Embryonic facial prominence (tissue), 1 donor: ENCODE measurements around the gene TMEM151B.
"Not testable (repeated sequence)": the region's sequence is repeated elsewhere in the genome, so short reads cannot be mapped to it uniquely, and the experiment has no call there.

ENCODE experiments used
- DNase-seq: peaks from one replicate; pipeline ENCODE4 v3.0.0-alpha.2; 2016; ENCODE audit errors: extremely low spot score

TMEM151B gene

GRCh38 chr6:44304282-44305199 lies 34.3 kb downstream of the TMEM151B start:
- DNase-seq = no peak

DNA sequence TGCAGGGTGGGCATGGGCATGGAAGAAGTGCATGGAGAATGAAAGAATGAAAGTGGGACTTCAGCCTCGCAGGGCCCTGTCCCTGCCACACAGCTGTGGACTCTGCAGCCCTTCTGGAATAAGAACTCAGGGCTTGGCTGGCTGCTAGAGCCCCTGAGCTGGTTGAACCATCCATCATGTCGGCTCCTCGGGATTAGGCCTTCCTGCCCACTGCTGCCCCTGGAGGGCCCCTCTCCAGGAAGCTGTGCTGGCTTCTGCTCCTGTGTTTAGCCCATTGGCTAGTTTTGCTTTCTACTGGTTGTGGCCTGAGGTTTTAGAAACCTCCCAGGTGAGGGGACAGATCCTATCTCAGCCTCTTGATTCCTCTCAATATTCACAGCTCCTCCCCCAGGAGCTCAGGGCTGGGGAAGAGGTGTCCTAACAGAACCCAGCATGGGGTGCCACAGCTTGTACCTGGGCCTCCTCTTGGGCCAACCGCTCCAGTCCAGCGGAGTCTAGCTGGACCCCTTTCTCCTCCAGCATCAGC lies 35.0 kb downstream of the TMEM151B start:
- DNase-seq = no peak

DNA sequence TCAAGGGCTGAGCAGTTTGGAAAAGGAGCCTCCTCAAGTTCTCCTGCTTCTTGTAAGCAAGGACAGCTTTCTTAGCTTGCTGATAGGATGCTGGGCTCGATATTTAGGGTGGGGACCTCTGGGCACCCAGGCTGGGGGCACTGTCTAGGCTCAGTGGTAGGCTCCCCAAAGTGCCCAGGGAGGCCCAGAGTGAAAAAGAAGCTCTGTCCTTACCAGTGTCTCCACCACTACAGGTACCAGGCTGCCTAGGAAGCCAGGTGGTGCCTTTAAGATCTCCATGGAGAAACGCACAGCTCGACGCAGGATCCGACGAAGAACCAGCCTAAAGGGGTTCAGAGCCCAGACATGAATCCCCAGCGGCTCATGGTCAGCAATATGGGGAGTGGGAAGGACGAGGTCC lies 36.5 kb downstream of the TMEM151B start:
- no peak for DNase-seq

DNA sequence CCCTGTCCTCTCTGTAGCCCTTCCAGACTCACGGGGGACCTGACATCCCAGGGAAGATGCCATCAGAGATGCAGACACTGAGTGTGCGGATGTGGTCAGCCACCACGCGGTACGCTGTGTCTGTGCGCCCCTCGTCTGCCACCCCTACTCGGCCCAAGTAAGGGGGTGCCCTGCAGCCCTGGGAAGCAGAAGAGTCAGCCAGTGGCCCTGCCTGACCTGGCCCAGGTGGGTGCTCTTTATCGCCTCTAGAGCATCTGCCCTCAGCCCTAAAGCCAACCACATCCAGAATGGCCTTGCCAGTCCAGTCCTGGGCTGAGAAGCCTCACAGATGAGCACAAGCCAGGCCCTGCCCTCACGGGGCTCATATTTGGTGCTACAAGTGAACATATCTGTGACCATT lies 37.0 kb downstream of the TMEM151B start:
- no peak for DNase-seq

DNA sequence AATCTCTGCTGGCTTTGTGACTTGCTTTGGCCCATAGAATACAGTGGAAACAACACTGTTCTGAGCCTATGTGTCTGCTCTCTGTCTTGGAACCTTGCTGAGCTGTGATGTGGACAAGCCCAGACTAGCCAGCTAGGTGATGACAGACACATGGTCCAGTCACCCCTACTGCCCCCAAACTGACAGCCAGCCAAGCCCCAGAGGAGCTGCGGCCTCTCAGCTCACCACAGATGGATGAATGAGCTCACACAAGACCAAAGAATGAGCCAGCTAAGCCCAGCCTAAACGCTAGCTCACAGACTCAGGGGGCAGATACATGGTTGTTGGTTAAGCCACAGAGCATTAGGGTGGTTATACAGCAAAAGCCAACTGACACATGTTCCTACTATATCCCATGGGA lies 38.8 kb downstream of the TMEM151B start:
- DNase-seq = no peak

DNA sequence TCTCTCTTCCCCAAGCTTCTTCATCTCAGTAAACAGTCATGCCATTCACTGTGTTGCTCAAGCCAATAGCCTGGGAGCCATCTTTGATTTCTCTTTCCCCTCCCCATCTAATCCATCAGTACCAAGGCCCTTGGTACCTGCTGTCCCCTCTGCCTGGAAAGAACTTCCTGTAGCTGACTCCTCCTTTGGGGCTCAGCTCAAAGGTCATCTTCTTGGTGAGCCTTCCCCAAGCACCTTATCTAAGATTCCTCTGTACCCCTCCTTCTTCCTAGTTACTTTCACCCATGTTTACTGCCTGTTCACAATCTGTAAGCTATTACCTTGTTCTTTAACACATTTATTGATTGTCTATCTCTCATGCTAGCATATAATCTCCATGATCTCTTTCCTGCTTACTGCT lies 39.4 kb downstream of the TMEM151B start:
- no peak for DNase-seq

- no peak for DNase-seq
These were observed 40.0 kb downstream of the TMEM151B start for GRCh38 chr6:44310241-44310640.

- no peak for DNase-seq
These were observed 41.1 kb downstream of the TMEM151B start for GRCh38 chr6:44311304-44311703.

DNA sequence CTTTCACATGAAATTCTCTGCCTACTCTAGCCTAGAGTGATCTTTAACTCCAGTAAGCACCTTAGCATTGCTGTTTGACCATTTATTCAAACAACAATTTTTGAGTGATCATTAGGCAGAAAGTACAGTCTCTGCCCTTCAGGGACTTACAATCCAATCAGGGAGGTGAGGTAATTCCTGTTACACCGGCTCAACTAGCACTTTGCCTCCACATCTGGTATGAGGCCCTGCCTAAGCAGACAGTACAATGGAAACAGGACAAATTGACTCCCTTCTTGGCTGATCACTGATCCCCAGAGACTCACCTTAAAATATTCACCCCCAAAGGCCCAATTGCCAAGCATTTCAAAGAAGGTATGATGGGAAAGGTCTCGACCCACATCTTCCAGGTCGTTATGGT lies 41.5 kb downstream of the TMEM151B start:
- DNase-seq = no peak

GRCh38 chr6:44312901-44313788 lies 42.9 kb downstream of the TMEM151B start, which contains the start of gene AARS2:
Gene AARS2 (minus strand): TSS chr6:44313347. CDS start chr6:44313323, 24 bp downstream.
- DNase-seq = peak; percentile 64

DNA sequence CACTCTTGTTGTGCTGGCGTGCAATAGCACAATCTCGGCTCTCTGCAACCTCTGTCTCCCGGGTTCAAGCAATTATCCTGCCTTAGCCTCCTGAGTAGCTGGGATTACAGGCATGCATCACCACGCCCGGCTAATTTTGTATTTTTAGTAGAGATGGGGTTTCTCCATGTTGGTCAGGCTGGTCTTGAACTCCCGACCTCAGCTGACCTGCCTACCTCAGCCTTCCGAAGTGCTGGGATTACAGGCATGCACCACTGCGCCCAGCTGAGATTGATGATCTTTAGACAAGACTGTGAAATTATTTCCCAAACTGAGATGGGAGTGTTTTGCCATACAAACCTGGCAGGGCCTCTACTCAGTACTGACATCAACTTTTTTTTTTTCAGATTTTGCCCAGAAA lies 44.4 kb downstream of the TMEM151B start:
- not testable (repeated sequence) for DNase-seq

- DNase-seq = no peak
These were observed 45.3 kb downstream of the TMEM151B start for GRCh38 chr6:44315516-44315915.

DNA sequence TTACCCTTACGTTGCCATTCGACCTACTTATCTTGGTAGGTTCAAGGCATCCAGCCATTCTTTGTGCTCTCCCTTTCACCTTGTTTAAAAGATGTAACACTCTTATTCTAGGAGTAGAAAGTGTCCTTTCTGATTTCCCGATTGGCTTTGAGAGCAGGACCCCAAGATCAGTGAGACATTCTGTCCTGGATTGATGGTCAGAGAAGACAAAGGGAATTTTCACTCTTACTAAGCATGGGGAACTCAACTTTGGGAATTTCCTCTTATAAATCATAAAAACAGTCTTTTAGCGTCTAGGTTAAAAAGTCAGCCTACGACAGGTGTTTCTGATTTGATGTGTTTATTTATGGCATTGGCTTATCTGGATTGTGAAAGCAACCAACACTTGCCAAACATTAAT lies 45.7 kb downstream of the TMEM151B start:
- DNase-seq = no peak

DNA sequence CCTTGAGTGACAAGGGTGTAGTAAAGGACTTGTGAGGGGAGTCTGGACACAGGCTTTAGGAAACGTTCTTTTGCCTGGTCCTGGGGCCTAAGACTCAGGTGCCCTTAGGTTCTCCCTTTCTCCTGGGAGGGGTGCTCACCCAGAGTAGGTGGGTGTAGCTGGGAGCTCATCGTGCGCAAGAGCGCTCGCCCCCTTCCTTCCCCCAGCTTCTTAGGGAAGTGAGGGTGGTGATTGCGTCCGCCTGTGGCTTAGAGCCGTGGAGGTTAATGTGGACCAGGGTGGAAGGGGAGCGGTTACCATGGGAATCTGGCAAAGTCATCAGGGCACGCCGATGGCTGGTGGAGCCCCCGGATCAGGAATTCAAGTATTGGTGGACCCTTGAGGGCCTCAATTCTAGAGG lies 46.2 kb downstream of the TMEM151B start:
- DNase-seq = no peak

DNA sequence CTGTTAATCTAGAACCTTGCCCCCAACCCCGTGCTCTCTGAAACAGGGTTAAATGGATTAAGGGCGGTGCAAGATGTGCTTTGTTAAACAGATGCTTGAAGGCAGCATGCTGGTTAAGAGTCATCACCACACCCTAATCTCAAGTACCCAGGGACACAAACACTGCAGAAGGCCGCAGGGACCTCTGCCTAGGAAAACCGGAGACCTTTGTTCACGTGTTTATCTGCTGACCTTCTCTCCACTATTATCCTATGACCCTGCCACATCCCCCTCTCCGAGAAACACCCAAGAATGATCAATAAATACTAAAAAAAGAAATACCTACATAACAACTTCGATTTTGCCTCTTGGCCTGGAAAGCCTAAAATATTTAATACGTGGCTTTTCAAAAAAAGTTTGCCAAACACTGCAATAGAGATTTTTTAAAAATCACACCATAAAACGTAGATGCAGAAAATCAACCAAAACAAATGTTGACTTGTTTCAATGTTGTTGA lies 46.9 kb downstream of the TMEM151B start:
- DNase-seq = not testable (repeated sequence)

DNA sequence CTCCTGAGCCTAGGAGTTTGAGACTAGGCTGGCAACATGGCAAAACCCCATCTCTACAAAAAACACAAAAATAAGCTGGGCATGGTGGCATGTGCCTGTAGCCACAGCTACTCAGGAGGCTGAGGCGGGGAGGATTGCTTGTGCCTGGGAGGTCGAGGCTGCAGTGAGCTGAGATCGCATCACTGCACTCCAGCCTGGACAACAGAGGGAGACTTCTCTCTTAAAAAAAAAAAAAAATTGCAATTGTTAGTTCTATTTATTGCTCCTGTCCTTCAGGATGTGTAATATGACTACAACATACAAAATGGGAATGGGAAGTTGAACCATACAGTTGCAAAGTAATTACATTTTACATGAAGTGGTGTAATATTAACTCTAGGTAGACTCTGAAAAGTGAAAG lies 51.0 kb downstream of the TMEM151B start:
- no peak for DNase-seq

- DNase-seq = no peak
These were observed 56.8 kb downstream of the TMEM151B start for GRCh38 chr6:44327096-44327495.

DNA sequence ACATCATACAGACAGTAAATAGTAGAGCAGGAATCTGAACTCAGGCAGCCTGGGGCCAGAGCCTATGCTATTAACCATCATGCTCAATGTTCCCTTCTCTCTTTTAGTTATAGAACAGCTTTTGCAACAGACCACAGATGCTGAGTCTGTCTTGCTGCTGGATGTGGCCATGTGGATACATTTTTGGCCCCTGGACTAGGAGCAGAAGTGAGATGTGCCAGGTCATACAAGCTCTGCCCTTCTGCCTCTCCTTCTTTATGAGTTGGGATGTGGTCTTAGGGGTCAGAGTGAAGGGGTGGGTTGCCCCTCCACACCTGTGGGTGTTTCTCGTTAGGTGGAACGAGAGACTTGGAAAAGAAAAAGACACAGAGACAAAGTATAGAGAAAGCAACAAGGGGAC lies 57.5 kb downstream of the TMEM151B start:
- DNase-seq = no peak

- DNase-seq = not testable (repeated sequence)
These were observed 58.0 kb downstream of the TMEM151B start for GRCh38 chr6:44328203-44328602.

- DNase-seq = no peak
These were observed 59.6 kb downstream of the TMEM151B start for GRCh38 chr6:44329858-44330257.

GRCh38 chr6:44332585-44332984 lies 62.3 kb downstream of the TMEM151B start:
- no peak for DNase-seq

DNA sequence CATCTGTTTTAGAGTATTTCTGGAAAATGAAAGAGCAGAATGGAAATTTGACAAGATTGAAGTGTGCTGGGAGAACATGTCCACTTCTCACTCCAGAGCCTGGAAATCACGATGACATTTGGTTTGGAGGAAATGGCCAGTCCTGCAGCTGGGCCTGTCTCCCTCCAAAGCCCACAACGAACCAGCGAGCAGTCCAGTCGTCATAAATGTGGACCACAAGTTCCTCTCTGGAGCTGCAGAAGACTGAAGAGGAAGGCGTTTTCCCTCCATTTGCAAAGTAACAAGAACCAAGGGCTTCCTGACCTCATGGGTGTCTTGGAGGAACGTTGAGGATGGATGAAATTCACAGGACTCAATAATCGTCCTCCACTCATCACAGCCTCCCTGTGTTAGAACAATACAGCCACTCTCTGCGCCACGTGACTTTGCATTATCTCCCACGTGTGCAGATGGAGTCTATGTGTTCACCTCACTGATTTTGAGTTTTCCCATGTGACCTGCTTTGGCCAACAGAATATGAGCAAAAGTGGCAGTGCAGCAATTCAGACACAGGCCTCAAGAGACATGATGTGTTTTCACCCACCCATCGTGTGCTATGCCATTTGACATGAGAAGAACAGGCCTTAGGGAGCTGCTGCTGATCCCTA lies 63.1 kb downstream of the TMEM151B start:
- no peak for DNase-seq
